ENCODE data around the gene C2orf78. TPM values are rescaled to one million over a fixed set of nuclear protein-coding genes. Genes with fewer than 3 reads are reported as not detected.

Gene C2orf78
- total and polyA plus RNA-seq, 10 of the 15 experiments (the other 5 are each of a cell fraction or from before 2014, with no cell fraction given) = 0.08 to 0.82 (median 0.40) TPM

- in situ Hi-C loops (cut with MboI) = no loop called here
- no TSS peak for BruUV-seq (replicated peaks)
- H4K20me1 ChIP-seq (ENCODE audit: control insufficient read depth, insufficient read depth) = no peaks in the 10 kb centered on the region
- no peaks in the 10 kb centered on the region; the same call in 2 of the 3 replicates for H3K9me3 ChIP-seq (replicated peaks; ENCODE audit: control insufficient read depth, insufficient read depth, low read length)
- H3K4me2 ChIP-seq (ENCODE audit: control insufficient read depth, insufficient read depth) = no peak overlapping the region
- H3K27ac ChIP-seq (ENCODE audit: control insufficient read depth, insufficient read depth) = no peak overlapping the region
- ChIA-PET CTCF (interaction anchor here (0.7 kb wide), 1 partner anchor 369 kb away, joined by 4 read pairs; no protein-coding TSS in a partner anchor), SMC1A (ENCODE audit: uncharacterized antibody, unreplicated experiment) (no interaction called here), POLR2A (no interaction called here), RAD21 (ENCODE audit: unreplicated experiment) (no interaction called here)
- DNase-seq (ENCODE audit: low read depth, low spot score) (no peak), FAIRE-seq (no peak), ATAC-seq (no peak)
- intact Hi-C loops (cut with micrococcal nuclease; ENCODE audit: unreplicated experiment) = no loop called here
- peaks cover 8 to 12% of the 10 kb centered on the region in 2 experiments for H3K36me3 ChIP-seq (ENCODE audit: control insufficient read depth in 2 of 2, insufficient read depth in 2 of 2, low read length in 1 of 2)
- no peak overlapping the region for H2AFZ ChIP-seq (ENCODE audit: control insufficient read depth, low read depth, low read length)
- H3K9ac ChIP-seq (ENCODE audit: control insufficient read depth, insufficient read depth, low read length) = no peak overlapping the region
- no peak overlapping the region for H3K4me3 ChIP-seq
- no peaks in the 10 kb centered on the region for H3K79me2 ChIP-seq (ENCODE audit: control insufficient read depth, insufficient read depth, low read length)
- H3K4me1 ChIP-seq (ENCODE audit: control insufficient read depth, insufficient read depth, low read length) = no peaks in the 10 kb centered on the region
- 63% methylated on average over 3 of the region's 3 CpGs for WGBS (ENCODE audit: insufficient coverage, insufficient replicate concordance, low lambda C conversion rate, missing lambda C conversion rate)
- H3K27me3 ChIP-seq (replicated peaks in 1 of 2; ENCODE audit: control insufficient read depth in 2 of 2, insufficient read depth in 2 of 2, low read length in 1 of 2) = no peaks in the 10 kb centered on the region
- TF ChIP-seq SKIL (IDR thresholded peaks at IDR 0.05; ENCODE audit: low read depth, poor library complexity, severe bottlenecking) (no peak), EZH2 (IDR thresholded peaks at IDR 0.05; ENCODE audit: borderline replicate concordance, control insufficient read depth, low read depth, low read length) (no peak), NRF1 (conservative IDR thresholded peaks at IDR 0.05; ENCODE audit: low read depth, low read length) (no peak), BCL11A (IDR thresholded peaks at IDR 0.05; ENCODE audit: low read depth, low read length) (no peak), ZNF217 (IDR thresholded peaks at IDR 0.05) (no peak), TCF7 (IDR thresholded peaks at IDR 0.05; ENCODE audit: borderline replicate concordance) (no peak), TAF1 (IDR thresholded peaks at IDR 0.05; ENCODE audit: borderline replicate concordance, low read depth, low read length) (no peak), ZBTB33 (IDR thresholded peaks at IDR 0.05) (no peak), USF2 (IDR thresholded peaks at IDR 0.05; ENCODE audit: borderline replicate concordance, low read depth, low read length) (no peak), ETV6 (conservative IDR thresholded peaks at IDR 0.05 in 1 of 2, IDR thresholded peaks at IDR 0.05 in 1 of 2; ENCODE audit: borderline replicate concordance in 1 of 2, low read depth in 1 of 2) (no peak), NR2F1 (conservative IDR thresholded peaks at IDR 0.05) (no peak), ZBTB4 (CRISPR knock-in tag; IDR thresholded peaks at IDR 0.05) (no peak), ZZZ3 (IDR thresholded peaks at IDR 0.05; ENCODE audit: control insufficient read depth, insufficient read length, low read depth) (no peak), MYC (IDR thresholded peaks at IDR 0.05; ENCODE audit: insufficient read depth, insufficient read length, insufficient replicate concordance, low read length, severe bottlenecking) (no peak), HCFC1 (IDR thresholded peaks at IDR 0.05; ENCODE audit: low read length) (no peak)
Observed at GRCh38 chr2:73759285-73759764, 24.7 kb upstream of the C2orf78 start.
